H9 (cell line): ENCODE measurements around the gene SLC7A1. TPM values are rescaled to one million over a fixed set of nuclear protein-coding genes. Genes with fewer than 3 reads are reported as not detected.

Source experiments
- DNase-seq: peaks from one replicate; pipeline ENCODE4 v3.0.0-alpha.2; 2017
- H2AFZ ChIP-seq: one replicate; pipeline ENCODE4 v1.6.1; 2013; ENCODE audit warnings: mild to moderate bottlenecking, low read length, control low read depth, moderate library complexity
- H2AK5ac ChIP-seq: 2 replicates; pipeline ENCODE4 v1.6.1; 2013; ENCODE audit warnings: low read length, control low read depth, mixed read lengths; ENCODE audit not compliant: insufficient read length
- H2BK120ac ChIP-seq: one replicate; pipeline ENCODE4 v1.6.1; 2013; ENCODE audit warnings: low read depth, mild to moderate bottlenecking, low read length, control low read depth, inconsistent platforms; ENCODE audit not compliant: poor library complexity, severe bottlenecking
- H2BK12ac ChIP-seq: 2 replicates; pipeline ENCODE4 v1.6.1; 2013; ENCODE audit warnings: low read length, control low read depth, mixed read lengths, low read depth; ENCODE audit not compliant: insufficient read length
- H2BK15ac ChIP-seq: 2 replicates; pipeline ENCODE4 v1.6.1; 2013; ENCODE audit warnings: low read depth, low read length, control low read depth
- H2BK20ac ChIP-seq: one replicate; pipeline ENCODE4 v1.6.1; 2013; ENCODE audit warnings: low read depth, mild to moderate bottlenecking, low read length, control low read depth, inconsistent platforms; ENCODE audit not compliant: poor library complexity, severe bottlenecking
- H2BK5ac ChIP-seq: 2 replicates; pipeline ENCODE4 v1.6.1; 2013; ENCODE audit warnings: low read length, control low read depth, mixed read lengths; ENCODE audit not compliant: insufficient read length
- H3K14ac ChIP-seq: 2 replicates; pipeline ENCODE4 v1.6.1; 2013; ENCODE audit warnings: low read length, control low read depth; ENCODE audit not compliant: insufficient read depth
- H3K18ac ChIP-seq: 2 replicates; pipeline ENCODE4 v1.6.1; 2013; ENCODE audit warnings: low read depth, mild to moderate bottlenecking, mixed read lengths, low read length, control low read depth; ENCODE audit not compliant: insufficient read length
- H3K23ac ChIP-seq: 2 replicates; pipeline ENCODE4 v1.6.1; 2013; ENCODE audit warnings: low read length, control low read depth, mixed read lengths, low read depth; ENCODE audit not compliant: insufficient read length
- H3K23me2 ChIP-seq: 2 replicates; pipeline ENCODE4 v1.6.1; 2013; ENCODE audit warnings: low read depth, mild to moderate bottlenecking, mixed read lengths, low read length, control low read depth; ENCODE audit not compliant: insufficient read length, poor library complexity, severe bottlenecking
- H3K27ac ChIP-seq: 2 replicates; pipeline ENCODE4 v1.5.1; 2013; ENCODE audit warnings: low read length, control low read depth, mixed read lengths, low read depth; ENCODE audit not compliant: insufficient read length
- H3K27me3 ChIP-seq: 2 replicates; pipeline ENCODE4 v1.6.1; 2013; ENCODE audit warnings: low read length, control low read depth, inconsistent platforms; ENCODE audit not compliant: insufficient read depth
- H3K4ac ChIP-seq: 2 replicates; pipeline ENCODE4 v1.6.1; 2013; ENCODE audit warnings: low read depth, mild to moderate bottlenecking, control low read depth, inconsistent platforms, low read length, moderate library complexity
- H3K4me1 ChIP-seq: 2 replicates; pipeline ENCODE4 v1.6.1; 2013; ENCODE audit warnings: low read length, control low read depth, inconsistent platforms; ENCODE audit not compliant: insufficient read depth
- H3K4me2 ChIP-seq: 2 replicates; pipeline ENCODE4 v1.6.1; 2013; ENCODE audit warnings: low read length, control low read depth, mixed read lengths; ENCODE audit not compliant: insufficient read length, insufficient read depth
- H3K56ac ChIP-seq: 2 replicates; pipeline ENCODE4 v1.6.1; 2013; ENCODE audit warnings: low read depth, mild to moderate bottlenecking, mixed read lengths, low read length, control low read depth; ENCODE audit not compliant: insufficient read length
- H3K79me1 ChIP-seq: 2 replicates; pipeline ENCODE4 v1.6.1; 2013; ENCODE audit warnings: low read depth, mild to moderate bottlenecking, moderate library complexity, low read length, control low read depth, inconsistent platforms; ENCODE audit not compliant: insufficient read depth, poor library complexity, severe bottlenecking
- H3K79me2 ChIP-seq: 2 replicates; pipeline ENCODE4 v1.6.1; 2013; ENCODE audit warnings: low read length, control low read depth, inconsistent platforms; ENCODE audit not compliant: insufficient read depth
- H3K9ac ChIP-seq: 2 replicates; pipeline ENCODE4 v1.6.1; 2013; ENCODE audit warnings: low read length, control low read depth, mixed read lengths; ENCODE audit not compliant: insufficient read length; ENCODE audit errors: extremely low read depth
- H3K9me3 ChIP-seq: one replicate; pipeline ENCODE4 v1.6.1; 2013; ENCODE audit warnings: low read depth, low read length, inconsistent platforms; ENCODE audit not compliant: control insufficient read depth
- H3T11ph ChIP-seq: one replicate; pipeline ENCODE4 v1.6.1; 2013; ENCODE audit warnings: mild to moderate bottlenecking, low read length, control low read depth, inconsistent platforms
- H4K20me1 ChIP-seq: one replicate; pipeline ENCODE4 v1.6.1; 2013; ENCODE audit not compliant: control insufficient read depth, insufficient read length, insufficient read depth
- H4K5ac ChIP-seq: 2 replicates; pipeline ENCODE4 v1.6.1; 2013; ENCODE audit warnings: low read depth, mild to moderate bottlenecking, mixed read lengths, low read length, control low read depth; ENCODE audit not compliant: insufficient read length
- H4K8ac ChIP-seq: replicated peaks from 2 replicates; pipeline ENCODE4 v1.6.1; 2013; ENCODE audit warnings: low read length, control low read depth, mixed read lengths, low read depth; ENCODE audit not compliant: insufficient read length
- H4K91ac ChIP-seq: 2 replicates; pipeline ENCODE4 v1.6.1; 2013; ENCODE audit warnings: low read depth, mild to moderate bottlenecking, moderate library complexity, mixed read lengths, low read length, control low read depth; ENCODE audit not compliant: insufficient read length
- H3K27ac Mint-ChIP-seq, 3 experiments: 2 replicates in 2 of 3; 3 replicates in 1 of 3; pipeline ENCODE4 v1.8.0; 2020 to 2021; ENCODE audit warnings: mixed read lengths in 3 of 3, mild to moderate bottlenecking in 1 of 3, moderate library complexity in 1 of 3
- H3K27me3 Mint-ChIP-seq: 2 replicates; pipeline ENCODE4 v1.8.0; 2021; ENCODE audit warnings: low read depth, mild to moderate bottlenecking, moderate library complexity, mixed read lengths
- H3K36me3 Mint-ChIP-seq, 3 experiments: 2 replicates in 2 of 3; 3 replicates in 1 of 3; pipeline ENCODE4 v1.8.0; 2020 to 2021; ENCODE audit warnings: low read depth in 3 of 3, mixed read lengths in 3 of 3; ENCODE audit not compliant: insufficient read depth in 1 of 3
- H3K4me1 Mint-ChIP-seq, 2 experiments: 2 replicates each; pipeline ENCODE4 v1.8.0; 2020; ENCODE audit warnings: mixed read lengths in 2 of 2
- H3K4me3 Mint-ChIP-seq, 2 experiments: 2 replicates in 1 of 2; 3 replicates in 1 of 2; pipeline ENCODE4 v1.8.0; 2020 to 2021; ENCODE audit warnings: mild to moderate bottlenecking in 2 of 2, mixed read lengths in 2 of 2, moderate library complexity in 1 of 2
- H3K9me3 Mint-ChIP-seq, 2 experiments: 2 replicates in 1 of 2; 3 replicates in 1 of 2; pipeline ENCODE4 v1.8.0; 2020; ENCODE audit warnings: mild to moderate bottlenecking in 2 of 2, mixed read lengths in 2 of 2, moderate library complexity in 1 of 2
- CTCF ChIP-seq: fragments of 200-600 bp; sonication (generic); conservative IDR thresholded peaks from 3 replicates; pipeline ENCODE4 v1.8.0; 2021; ENCODE audit warnings: antibody characterized with exemption, mild to moderate bottlenecking
- WGBS: extraction: QIAGEN DNeasy Blood & Tissue Kit; methylation state at CpG from one replicate; pipeline ENCODE4 v1.1.7; 2013; ENCODE audit warnings: missing lambda C conversion rate, low lambda C conversion rate, mixed read lengths; ENCODE audit not compliant: insufficient read length; ENCODE audit errors: extremely low coverage; 5-methylcytosine and 5-hydroxymethylcytosine counted together
- total RNA-seq: library from RNA; stranded (reverse); gene quantifications from 2 replicates; pipeline ENCODE4 v1.2.1, GENCODE V29; 2021

Gene SLC7A1
- total RNA-seq, 1 experiment from 2014 or later, result 109 TPM

- Mint-ChIP-seq H3K27ac (peak overlapping the region in 1 of 3 experiments; percentile 35; a peak in 1 of 7 replicates), H3K9me3 (no peaks in the 10 kb centered on the region), H3K4me1 (peaks cover 10 to 13% of the 10 kb centered on the region in 2 experiments), H3K4me3 (no peak overlapping the region), H3K27me3 (peaks cover 18% of the 10 kb centered on the region), H3K36me3 (peaks cover 0 to 2% (median 0%) of the 10 kb centered on the region in 3 experiments; a peak in 3 of 7 replicates)
- Histone ChIP-seq H3K23ac (no peak overlapping the region), H3K56ac (no peak overlapping the region), H2AK5ac (no peak overlapping the region), H2BK120ac (no peak overlapping the region), H2BK5ac (no peak overlapping the region), H3K27ac (no peak overlapping the region), H3T11ph (no peak overlapping the region), H4K8ac (no peak overlapping the region), H3K4me2 (no peak overlapping the region), H2BK15ac (no peak overlapping the region), H3K18ac (no peak overlapping the region), H3K79me1 (no peaks in the 10 kb centered on the region), H4K5ac (no peak overlapping the region), H2BK20ac (no peak overlapping the region), H3K4me1 (no peaks in the 10 kb centered on the region), H3K9me3 (no peaks in the 10 kb centered on the region), H2AFZ (no peak overlapping the region), H4K91ac (no peak overlapping the region), H3K9ac (no peak overlapping the region), H3K27me3 (peaks cover 4% of the 10 kb centered on the region; the same call in 1 of the 2 replicates), H2BK12ac (no peak overlapping the region), H4K20me1 (no peaks in the 10 kb centered on the region), H3K4ac (no peak overlapping the region), H3K79me2 (peaks cover 8% of the 10 kb centered on the region; the same call in 1 of the 2 replicates), H3K23me2 (peaks cover 7% of the 10 kb centered on the region), H3K14ac (no peak overlapping the region)
- TF ChIP-seq CTCF, result no peak
- DNase-seq, result no peak
- WGBS, result no CpG with 5 or more reads among the region's 2 CpGs
These were observed 2.8 kb upstream of the SLC7A1 start for GRCh38 chr13:29598321-29598720.
